Natural killer cell (primary cell): Measurements from ENCODE around the gene HNRNPR. TPM values are rescaled to one million over a fixed set of nuclear protein-coding genes. Genes with fewer than 3 reads are reported as not detected.

Experiments
- ATAC-seq, 3 donors: fragments of 150-1000 bp in 2 of 3; fragments of 200-7000 bp in 1 of 3; cut with Tn5 transposase; 1 replicate in 1 of 3; 2 replicates in 2 of 3; pipeline ENCODE4 v1.10.0; 2021; ENCODE audit warnings: mild to moderate bottlenecking in 2 of 3, moderate library complexity in 2 of 3
- DNase-seq, 2 donors: peaks; one replicate each; pipeline versions ENCODE4 v3.0.0 to v3.0.0-alpha.2; 2013 to 2021; ENCODE audit warnings: mixed read lengths in 1 of 2
- H3K27ac ChIP-seq: one replicate; pipeline ENCODE4 v1.5.1; 2013; ENCODE audit warnings: mild to moderate bottlenecking, low read length
- H3K27me3 ChIP-seq: one replicate; pipeline ENCODE4 v1.6.1; 2013; ENCODE audit warnings: low read length; ENCODE audit not compliant: control insufficient read depth, insufficient read depth
- H3K36me3 ChIP-seq: one replicate; pipeline ENCODE4 v1.6.1; 2013; ENCODE audit warnings: low read length; ENCODE audit not compliant: control insufficient read depth, insufficient read depth
- H3K4me1 ChIP-seq: one replicate; pipeline ENCODE4 v1.6.1; 2013; ENCODE audit warnings: low read length; ENCODE audit not compliant: control insufficient read depth, insufficient read depth
- H3K4me3 ChIP-seq: one replicate; pipeline ENCODE4 v1.5.1; 2013; ENCODE audit warnings: low read length
- H3K9me3 ChIP-seq: one replicate; pipeline ENCODE4 v1.6.1; 2013; ENCODE audit warnings: low read length; ENCODE audit not compliant: control insufficient read depth, insufficient read depth
- H3K27ac Mint-ChIP-seq, 2 donors: one replicate each; pipeline ENCODE4 v1.8.0; 2022; ENCODE audit warnings: mild to moderate bottlenecking in 2 of 2, mixed read lengths in 2 of 2, moderate library complexity in 1 of 2
- H3K27me3 Mint-ChIP-seq, 2 donors: one replicate each; pipeline ENCODE4 v1.8.0; 2022; ENCODE audit warnings: low read depth in 2 of 2, mixed read lengths in 2 of 2
- H3K36me3 Mint-ChIP-seq: one replicate; pipeline ENCODE4 v1.8.0; 2022; ENCODE audit warnings: mixed read lengths
- H3K4me1 Mint-ChIP-seq, 2 donors: one replicate each; pipeline ENCODE4 v1.8.0; 2022; ENCODE audit warnings: mixed read lengths in 2 of 2
- H3K4me3 Mint-ChIP-seq: one replicate; pipeline ENCODE4 v1.8.0; 2022; ENCODE audit warnings: mild to moderate bottlenecking, moderate library complexity, mixed read lengths
- H3K9me3 Mint-ChIP-seq, 2 donors: one replicate each; pipeline ENCODE4 v1.8.0; 2022; ENCODE audit warnings: mixed read lengths in 2 of 2
- WGBS: methylation state at CpG from one replicate; pipeline ENCODE4 v1.1.7; 2013; ENCODE audit warnings: missing lambda C conversion rate; ENCODE audit not compliant: insufficient coverage; 5-methylcytosine and 5-hydroxymethylcytosine counted together
- intact Hi-C: fragments of 100-400 bp; cut with micrococcal nuclease; formaldehyde crosslinking; loops from one replicate; pipeline ENCODE4 v1.14.2; 2022
- total RNA-seq, 4 donors: library from RNA; stranded (reverse); fragments of 120-200 nt in 1 of 4; gene quantifications; one replicate each; pipeline versions ENCODE4 v1.2.3 to v1.2.4, GENCODE V29; 2013 to 2022
- TF ChIP-seq, protein P1 (sequence below): fragments of 200-600 bp; IDR thresholded peaks from one replicate; pipeline ENCODE4 v1.8.0; 2022; ENCODE audit warnings: antibody characterized with exemption

Gene HNRNPR
- total RNA-seq, 3 donors from 2014 or later (not counting 1 experiment from before 2014, with no cell fraction given), result 126 to 134 (median 128) TPM

DNA sequence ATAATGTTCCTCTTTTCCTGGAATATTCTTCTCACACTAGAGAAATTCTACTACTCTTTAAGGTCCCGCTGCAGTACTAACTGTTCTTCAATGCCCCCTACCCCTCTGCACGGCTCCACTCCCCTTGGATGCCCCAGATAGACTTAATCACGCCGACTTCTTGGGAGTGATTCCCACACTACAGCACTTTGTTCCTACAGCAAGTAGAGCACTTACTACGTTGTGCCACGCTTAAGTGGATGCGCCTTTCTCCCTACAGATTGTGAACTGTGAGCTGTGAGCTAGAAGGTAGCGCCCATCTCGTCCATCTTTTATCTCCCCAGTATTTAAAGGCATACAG, 23.3 kb upstream of the HNRNPR start:
- WGBS, result 80% methylated on average over 9 of the region's 9 CpGs
- H3K9me3 ChIP-seq, result peaks cover 13% of the 10 kb centered on the region
- Mint-ChIP-seq H3K9me3 (peaks cover 3 to 6% of the 10 kb centered on the region in 2 donors), H3K36me3 (peaks cover 13% of the 10 kb centered on the region), H3K27ac (peak overlapping the region; percentile 93 to 98), H3K27me3 (no peaks in the 10 kb centered on the region), H3K4me1 (peaks cover 35 to 43% of the 10 kb centered on the region in 2 donors), H3K4me3 (peak overlapping the region; percentile 95)
- ATAC-seq (no peak), DNase-seq (no peak)
- intact Hi-C loops, result no loop called here
- TF ChIP-seq, protein P1, sequence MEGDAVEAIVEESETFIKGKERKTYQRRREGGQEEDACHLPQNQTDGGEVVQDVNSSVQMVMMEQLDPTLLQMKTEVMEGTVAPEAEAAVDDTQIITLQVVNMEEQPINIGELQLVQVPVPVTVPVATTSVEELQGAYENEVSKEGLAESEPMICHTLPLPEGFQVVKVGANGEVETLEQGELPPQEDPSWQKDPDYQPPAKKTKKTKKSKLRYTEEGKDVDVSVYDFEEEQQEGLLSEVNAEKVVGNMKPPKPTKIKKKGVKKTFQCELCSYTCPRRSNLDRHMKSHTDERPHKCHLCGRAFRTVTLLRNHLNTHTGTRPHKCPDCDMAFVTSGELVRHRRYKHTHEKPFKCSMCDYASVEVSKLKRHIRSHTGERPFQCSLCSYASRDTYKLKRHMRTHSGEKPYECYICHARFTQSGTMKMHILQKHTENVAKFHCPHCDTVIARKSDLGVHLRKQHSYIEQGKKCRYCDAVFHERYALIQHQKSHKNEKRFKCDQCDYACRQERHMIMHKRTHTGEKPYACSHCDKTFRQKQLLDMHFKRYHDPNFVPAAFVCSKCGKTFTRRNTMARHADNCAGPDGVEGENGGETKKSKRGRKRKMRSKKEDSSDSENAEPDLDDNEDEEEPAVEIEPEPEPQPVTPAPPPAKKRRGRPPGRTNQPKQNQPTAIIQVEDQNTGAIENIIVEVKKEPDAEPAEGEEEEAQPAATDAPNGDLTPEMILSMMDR, result no peak
- peaks cover 21% of the 10 kb centered on the region for H3K4me1 ChIP-seq
- H3K27ac ChIP-seq, result no peak overlapping the region
- H3K36me3 ChIP-seq, result peaks cover 13% of the 10 kb centered on the region
- H3K27me3 ChIP-seq, result no peaks in the 10 kb centered on the region
- peak overlapping the region; percentile 98 for H3K4me3 ChIP-seq

DNA sequence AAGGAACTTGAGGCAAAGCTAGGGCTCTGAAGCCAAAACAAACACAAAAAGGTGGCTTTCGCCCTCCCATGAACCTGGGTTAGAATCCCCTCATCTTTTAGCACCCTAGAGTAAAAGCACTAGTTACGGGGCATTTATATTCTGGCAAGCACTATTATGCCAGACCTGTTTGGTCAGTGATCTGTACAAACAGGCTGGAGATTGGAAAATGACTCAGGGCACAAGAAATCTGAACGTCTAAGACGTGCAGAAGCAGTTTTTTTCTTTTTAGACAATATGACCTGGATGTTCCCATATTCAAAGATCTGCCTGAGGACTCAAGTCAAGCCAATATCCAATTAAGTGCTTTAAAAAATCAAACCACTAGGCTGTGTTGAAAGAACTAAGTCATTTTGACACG, 22.5 kb upstream of the HNRNPR start:
- Mint-ChIP-seq H3K9me3 (peaks cover 3 to 9% of the 10 kb centered on the region in 2 donors), H3K27ac (no peak overlapping the region), H3K4me3 (peak overlapping the region; percentile 95), H3K4me1 (peaks cover 35 to 43% of the 10 kb centered on the region in 2 donors), H3K27me3 (no peaks in the 10 kb centered on the region), H3K36me3 (peaks cover 21% of the 10 kb centered on the region)
- no peak for DNase-seq
- no peaks in the 10 kb centered on the region for H3K27me3 ChIP-seq
- peaks cover 21% of the 10 kb centered on the region for H3K4me1 ChIP-seq
- intact Hi-C loops, result no loop called here
- WGBS, result 96% methylated on average over 5 of the region's 5 CpGs
- TF ChIP-seq, protein P1, result no peak
- no peak overlapping the region for H3K4me3 ChIP-seq
- no peak for ATAC-seq
- H3K27ac ChIP-seq, result no peak overlapping the region
- peaks cover 18% of the 10 kb centered on the region for H3K36me3 ChIP-seq
- H3K9me3 ChIP-seq, result peaks cover 22% of the 10 kb centered on the region

DNA sequence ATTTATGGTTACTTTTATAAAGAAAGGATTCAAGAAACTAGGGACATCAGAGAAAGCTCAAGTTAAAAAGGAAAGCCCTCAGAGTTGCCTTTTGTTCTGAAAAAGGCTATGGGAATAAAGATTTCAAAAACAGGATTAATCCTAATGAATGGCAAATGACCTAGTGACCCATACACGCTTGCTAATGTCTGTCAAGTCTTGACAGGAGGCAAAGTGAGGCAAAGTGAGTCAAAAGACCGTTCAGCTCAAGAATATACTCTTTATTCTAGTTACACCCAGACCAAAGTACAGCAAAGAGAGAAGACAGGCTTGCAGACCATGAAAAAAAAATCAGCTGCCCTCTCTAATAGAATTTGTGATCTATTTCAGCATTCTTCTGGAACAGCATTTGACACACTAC, 22.1 kb upstream of the HNRNPR start:
- Histone ChIP-seq H3K4me1 (peaks cover 21% of the 10 kb centered on the region), H3K9me3 (peaks cover 26% of the 10 kb centered on the region), H3K27me3 (no peaks in the 10 kb centered on the region), H3K4me3 (no peak overlapping the region), H3K27ac (no peak overlapping the region), H3K36me3 (peaks cover 18% of the 10 kb centered on the region)
- no peak for DNase-seq
- ATAC-seq, result no peak
- TF ChIP-seq, protein P1, result no peak
- H3K27ac Mint-ChIP-seq, result no peak overlapping the region
- H3K4me1 Mint-ChIP-seq, result peaks cover 35 to 41% of the 10 kb centered on the region in 2 donors
- 91% methylated on average over 2 of the region's 2 CpGs for WGBS
- intact Hi-C loops, result no loop called here
- peaks cover 24% of the 10 kb centered on the region for H3K36me3 Mint-ChIP-seq
- peak overlapping the region; percentile 60 for H3K4me3 Mint-ChIP-seq
- no peaks in the 10 kb centered on the region for H3K27me3 Mint-ChIP-seq
- peaks cover 3 to 11% of the 10 kb centered on the region in 2 donors for H3K9me3 Mint-ChIP-seq

DNA sequence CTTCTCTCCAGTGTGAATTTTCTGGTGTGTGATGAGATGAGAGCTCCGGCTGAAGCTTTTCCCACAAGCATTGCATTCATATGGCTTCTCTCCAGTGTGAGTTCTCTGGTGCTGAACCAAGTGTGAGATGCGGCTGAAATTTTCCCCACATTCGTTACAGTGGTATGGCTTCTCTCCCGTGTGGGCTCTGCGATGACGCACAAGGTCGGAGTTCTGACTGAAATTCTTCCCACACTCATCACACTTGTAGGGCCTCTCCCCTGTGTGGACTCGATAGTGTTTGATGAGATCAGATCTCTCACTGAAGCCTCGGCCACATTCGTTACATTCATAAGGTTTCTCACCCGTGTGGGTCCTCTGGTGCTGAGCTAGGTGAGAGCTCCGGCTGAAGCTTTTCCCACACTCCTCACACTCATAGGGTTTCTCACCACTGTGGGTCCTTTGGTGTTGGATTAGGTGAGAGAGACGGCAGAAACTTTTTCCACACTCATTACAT, 18.2 kb upstream of the HNRNPR start:
- H3K9me3 ChIP-seq, result peaks cover 34% of the 10 kb centered on the region
- H3K27ac ChIP-seq, result no peak overlapping the region
- H3K4me1 ChIP-seq, result peaks cover 1% of the 10 kb centered on the region
- TF ChIP-seq, protein P1, result no peak
- intact Hi-C loops, result no loop called here
- no peak overlapping the region for H3K4me3 Mint-ChIP-seq
- H3K4me3 ChIP-seq, result no peak overlapping the region
- no peaks in the 10 kb centered on the region for H3K27me3 Mint-ChIP-seq
- H3K36me3 ChIP-seq, result peaks cover 18% of the 10 kb centered on the region
- H3K9me3 Mint-ChIP-seq, result peaks cover 10 to 28% of the 10 kb centered on the region in 2 donors
- WGBS, result 100% methylated on average over 11 of the region's 13 CpGs
- no peak overlapping the region for H3K27ac Mint-ChIP-seq
- DNase-seq (no peak), ATAC-seq (no peak)
- H3K36me3 Mint-ChIP-seq, result peaks cover 48% of the 10 kb centered on the region
- H3K4me1 Mint-ChIP-seq, result peaks cover 13 to 14% of the 10 kb centered on the region in 2 donors
- H3K27me3 ChIP-seq, result no peaks in the 10 kb centered on the region
